GM18505 (cell line): Measurements from ENCODE around the gene PRDM16.

ENCODE experiments used
- ATAC-seq: cut with Tn5 transposase; IDR thresholded peaks from one replicate; pipeline ENCODE4 v1.9.1; 2021; ENCODE audit not compliant: unreplicated experiment
- POLR2A ChIP-seq: IDR thresholded peaks from 4 replicates; pipeline ENCODE4 v1.6.1; 2011; ENCODE audit warnings: borderline replicate concordance; ENCODE audit not compliant: insufficient read depth, insufficient read length; ENCODE audit errors: extremely low read depth

Gene PRDM16

GRCh38 chr1:3397311-3397710 lies 328.3 kb downstream of the PRDM16 start:
- no peak for ATAC-seq
- no peak for TF ChIP-seq POLR2A

GRCh38 chr1:3398396-3399140 lies 329.6 kb downstream of the PRDM16 start:
- no peak for TF ChIP-seq POLR2A
- no peak for ATAC-seq

GRCh38 chr1:3399732-3400131 lies 330.7 kb downstream of the PRDM16 start:
- TF ChIP-seq POLR2A, result no peak
- no peak for ATAC-seq

GRCh38 chr1:3401585-3402257 lies 332.7 kb downstream of the PRDM16 start:
- no peak for TF ChIP-seq POLR2A
- no peak for ATAC-seq

GRCh38 chr1:3402258-3403010 lies 333.4 kb downstream of the PRDM16 start:
- no peak for ATAC-seq
- no peak for TF ChIP-seq POLR2A

- no peak for ATAC-seq
- TF ChIP-seq POLR2A, result no peak
Observed at GRCh38 chr1:3403011-3403345, 334.0 kb downstream of the PRDM16 start.

- ATAC-seq, result no peak
Observed at GRCh38 chr1:3403388-3404231, 334.6 kb downstream of the PRDM16 start.

GRCh38 chr1:3404301-3404700 lies 335.3 kb downstream of the PRDM16 start:
- no peak for TF ChIP-seq POLR2A
- ATAC-seq, result no peak

More at GRCh38 chr1:3403388-3404231, 334.6 kb downstream of the PRDM16 start:
- no peak for TF ChIP-seq POLR2A

- no peak for TF ChIP-seq POLR2A
- ATAC-seq, result no peak
Observed at GRCh38 chr1:3404801-3405200, 335.8 kb downstream of the PRDM16 start.

GRCh38 chr1:3405491-3405890 lies 336.5 kb downstream of the PRDM16 start:
- no peak for ATAC-seq
- TF ChIP-seq POLR2A, result no peak

- no peak for TF ChIP-seq POLR2A
- no peak for ATAC-seq
Observed at GRCh38 chr1:3405974-3406867, 337.2 kb downstream of the PRDM16 start.

GRCh38 chr1:3407021-3407420 lies 338.0 kb downstream of the PRDM16 start:
- ATAC-seq, result no peak
- no peak for TF ChIP-seq POLR2A
